Right cardiac atrium (tissue), 5 donors: Measurements from ENCODE around the gene EPHB2. TPM values are rescaled to one million over a fixed set of nuclear protein-coding genes. Genes with fewer than 3 reads are reported as not detected.

ENCODE experiments used
- ATAC-seq, 2 donors: fragments of 200-7000 bp; cut with Tn5 transposase; one replicate each; pipeline versions ENCODE4 v1.8.0 to v1.9.1; 2020; ENCODE audit warnings: moderate library complexity in 2 of 2, mild to moderate bottlenecking in 1 of 2
- DNase-seq, 3 donors: peaks; one replicate each; pipeline ENCODE4 v3.0.0-alpha.2; 2020
- H3K27ac ChIP-seq: one replicate; pipeline ENCODE4 v1.5.1; 2013; ENCODE audit warnings: mild to moderate bottlenecking, low read length, control low read depth, moderate library complexity
- H3K27me3 ChIP-seq: one replicate; pipeline ENCODE4 v1.6.1; 2013; ENCODE audit not compliant: control insufficient read depth, insufficient read depth
- H3K4me1 ChIP-seq: one replicate; pipeline ENCODE4 v1.6.1; 2013; ENCODE audit warnings: low read length; ENCODE audit not compliant: control insufficient read depth, insufficient read depth
- H3K4me3 ChIP-seq: one replicate; pipeline ENCODE4 v1.5.1; 2013; ENCODE audit warnings: low read length, control low read depth
- H3K9me3 ChIP-seq: one replicate; pipeline ENCODE4 v1.6.1; 2013; ENCODE audit warnings: low read length; ENCODE audit not compliant: control insufficient read depth
- WGBS: extraction: QIAGEN DNeasy Blood & Tissue Kit; methylation state at CpG from one replicate; pipeline ENCODE4 v1.1.7; 2013; 5-methylcytosine and 5-hydroxymethylcytosine counted together
- intact Hi-C, 4 donors: fragments of 100-400 bp; cut with DNase I; formaldehyde crosslinking; loops; one replicate each; pipeline versions ENCODE4 v1.11.0 to v1.14.0; 2022 to 2023
- polyA plus RNA-seq: library from polyadenylated mRNA; stranded (reverse); fragments of 200-250 nt; gene quantifications from one replicate; pipeline ENCODE4 v1.2.3, GENCODE V29; 2013
- total RNA-seq, 4 donors: library from RNA; stranded (reverse); fragmentation: NEBNext Ultra II Directional; extraction: Animal tissue kit (Norgen Biotek cat#: 25700); gene quantifications; one replicate each; pipeline ENCODE4 v1.2.1, GENCODE V29; 2021
- donor health status: healthy with polysubstance abuse.
- donor health status: DM: no; HTN: yes; CAD: no.
- donor health status: DM: no; HTN: no; CAD: no.
- donor health status: DM: no; HTN: yes; CAD: no; lungs with severe emphysema.
- donor health status: DM: yes; HTN: yes; CAD: no.

Gene EPHB2
- total and polyA plus RNA-seq, 5 donors: 1.2 to 7.7 (median 3.5) TPM

DNA sequence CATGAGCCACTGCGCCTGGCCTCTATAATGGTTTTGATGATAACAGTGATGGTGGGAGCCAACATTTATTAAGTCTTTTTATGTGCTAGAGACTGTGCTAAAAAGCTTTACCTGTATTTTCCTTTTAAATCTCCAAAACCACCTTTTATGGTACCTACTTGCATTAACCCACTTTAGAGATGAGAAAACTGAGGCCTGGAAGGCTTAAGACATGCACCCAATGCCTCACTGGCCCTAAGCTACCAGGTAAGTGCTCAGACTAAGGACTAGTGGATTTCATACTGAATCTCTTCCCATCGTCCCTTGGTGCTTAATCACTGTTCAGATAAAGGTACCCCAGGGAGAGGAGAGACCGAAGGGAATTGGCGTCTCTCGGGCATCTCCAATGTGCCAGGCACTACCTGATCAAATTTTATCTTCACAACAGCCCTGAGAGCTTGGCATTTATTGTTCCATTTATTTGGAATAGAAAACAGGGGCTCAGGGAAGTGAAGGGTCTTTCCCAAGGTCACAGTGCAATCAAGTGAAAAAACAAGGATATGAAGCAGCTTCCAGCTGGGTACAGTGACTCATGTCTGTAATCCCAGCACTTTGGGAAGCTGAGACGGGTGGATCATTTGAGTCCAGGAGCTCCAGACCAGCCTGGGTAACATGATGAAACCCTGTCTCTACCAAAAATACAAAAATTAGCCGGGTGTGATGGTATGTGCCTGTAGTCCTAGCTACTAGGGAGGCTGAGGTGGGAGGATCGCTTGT, 177.9 kb downstream of the EPHB2 start:
- Histone ChIP-seq H3K4me3 (no peak overlapping the region), H3K4me1 (no peaks in the 10 kb centered on the region), H3K9me3 (no peaks in the 10 kb centered on the region), H3K27ac (no peak overlapping the region), H3K27me3 (no peaks in the 10 kb centered on the region)
- DNase-seq (no peak), ATAC-seq (no peak)
- intact Hi-C loops: loop anchor here in 3 of 4 donors (5.0 to 10.0 kb wide), 2 partner anchors 184 to 186 kb away; no protein-coding TSS in a partner anchor
- WGBS: 71% methylated on average over 8 of the region's 8 CpGs

DNA sequence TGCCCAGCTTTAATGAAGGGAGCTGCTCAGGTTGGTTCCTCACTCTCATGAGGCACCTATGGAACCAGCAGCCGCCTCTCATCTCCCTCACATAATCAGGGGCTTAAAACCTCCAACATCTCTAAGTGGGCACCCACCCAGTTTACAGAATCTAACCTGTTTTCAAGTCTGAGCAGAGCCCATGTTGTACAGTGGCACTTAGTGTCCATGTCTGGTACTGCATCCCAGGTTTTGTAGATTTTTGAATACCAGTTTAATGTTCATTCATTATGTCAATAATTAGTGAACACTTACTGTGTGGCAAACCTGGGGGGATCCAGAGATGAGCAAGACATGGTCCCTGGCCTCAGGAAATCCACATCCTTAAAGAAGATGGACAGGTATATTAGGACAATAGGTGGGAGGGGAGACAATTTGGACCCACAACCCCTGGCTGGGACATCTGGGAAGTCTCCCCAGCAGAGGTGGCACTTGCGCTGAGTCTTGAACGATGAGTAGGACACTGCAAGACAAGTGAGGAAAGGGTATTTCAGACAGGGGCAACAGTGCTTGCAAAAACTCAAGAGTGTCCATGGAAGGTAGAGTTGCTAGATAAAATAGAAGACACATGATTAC, 178.7 kb downstream of the EPHB2 start:
- H3K27me3 ChIP-seq: no peaks in the 10 kb centered on the region
- intact Hi-C loops: loop anchor here in 3 of 4 donors (5.0 to 10.0 kb wide), 2 partner anchors 185 to 187 kb away; no protein-coding TSS in a partner anchor
- H3K9me3 ChIP-seq: no peaks in the 10 kb centered on the region
- H3K4me1 ChIP-seq: no peaks in the 10 kb centered on the region
- ATAC-seq: peak; percentile 36 to 37
- no peak for DNase-seq
- 71% methylated on average over 3 of the region's 3 CpGs for WGBS
- no peak overlapping the region for H3K27ac ChIP-seq
- no peak overlapping the region for H3K4me3 ChIP-seq

DNA sequence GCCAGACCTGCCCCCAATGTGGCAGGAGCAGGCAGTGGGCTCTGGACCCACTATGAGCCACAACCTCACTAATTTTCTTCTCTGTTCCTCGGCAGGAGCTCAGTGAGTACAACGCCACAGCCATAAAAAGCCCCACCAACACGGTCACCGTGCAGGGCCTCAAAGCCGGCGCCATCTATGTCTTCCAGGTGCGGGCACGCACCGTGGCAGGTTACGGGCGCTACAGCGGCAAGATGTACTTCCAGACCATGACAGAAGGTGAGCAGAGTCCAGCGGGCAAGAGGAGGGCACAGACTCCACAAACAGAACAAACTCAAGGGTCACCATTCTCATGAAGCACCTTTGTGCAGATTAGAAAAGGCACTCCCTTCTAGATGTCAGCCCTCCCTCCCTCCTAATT, 182.2 kb downstream of the EPHB2 start:
- no peaks in the 10 kb centered on the region for H3K4me1 ChIP-seq
- intact Hi-C loops: no loop called here
- ATAC-seq (no peak), DNase-seq (peak in 1 of 3 donors; percentile 11)
- no peaks in the 10 kb centered on the region for H3K9me3 ChIP-seq
- H3K4me3 ChIP-seq: no peak overlapping the region
- no peak overlapping the region for H3K27ac ChIP-seq
- 96% methylated on average over 13 of the region's 13 CpGs for WGBS
- H3K27me3 ChIP-seq: no peaks in the 10 kb centered on the region

DNA sequence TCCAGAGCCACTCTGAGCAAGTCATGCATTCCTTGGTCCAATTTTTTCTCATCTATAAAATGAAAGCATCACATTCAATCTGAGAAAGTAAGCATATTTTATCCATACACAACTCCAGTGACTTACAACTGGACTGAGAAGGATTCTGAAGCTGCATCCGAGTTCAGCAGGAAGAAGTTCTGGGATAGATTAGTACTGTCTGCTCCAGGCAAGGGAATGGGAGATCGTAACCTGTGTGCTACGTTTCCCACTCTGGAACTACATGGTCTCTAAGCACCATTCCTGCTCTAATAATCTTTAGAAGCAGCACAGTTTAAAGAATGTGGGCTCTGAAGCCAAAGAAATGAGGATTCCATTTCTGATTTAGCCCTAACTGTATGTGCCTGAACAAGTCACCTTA, 182.7 kb downstream of the EPHB2 start:
- no peak overlapping the region for H3K4me3 ChIP-seq
- H3K9me3 ChIP-seq: no peaks in the 10 kb centered on the region
- no peak for DNase-seq
- WGBS: 63% methylated on average over 3 of the region's 3 CpGs
- ATAC-seq: no peak
- no peak overlapping the region for H3K27ac ChIP-seq
- H3K4me1 ChIP-seq: no peaks in the 10 kb centered on the region
- no peaks in the 10 kb centered on the region for H3K27me3 ChIP-seq
- intact Hi-C loops: no loop called here

DNA sequence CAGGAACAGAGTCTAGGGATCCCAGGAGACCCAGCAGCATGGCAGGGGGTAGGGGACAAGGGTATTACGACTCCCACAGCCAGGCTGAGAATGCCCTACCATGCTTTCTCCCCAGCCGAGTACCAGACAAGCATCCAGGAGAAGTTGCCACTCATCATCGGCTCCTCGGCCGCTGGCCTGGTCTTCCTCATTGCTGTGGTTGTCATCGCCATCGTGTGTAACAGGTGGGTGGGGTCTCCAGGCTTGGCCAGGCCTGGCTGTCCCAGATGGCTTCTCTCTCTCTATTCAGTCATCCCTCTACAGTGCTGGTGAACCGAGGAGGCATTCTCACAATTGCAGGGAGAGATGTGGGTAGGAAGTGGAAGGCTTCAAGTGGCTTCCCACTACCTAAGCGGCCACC, 184.7 kb downstream of the EPHB2 start:
- intact Hi-C loops: no loop called here
- no peak for ATAC-seq
- WGBS: 39% methylated on average over 9 of the region's 9 CpGs

DNA sequence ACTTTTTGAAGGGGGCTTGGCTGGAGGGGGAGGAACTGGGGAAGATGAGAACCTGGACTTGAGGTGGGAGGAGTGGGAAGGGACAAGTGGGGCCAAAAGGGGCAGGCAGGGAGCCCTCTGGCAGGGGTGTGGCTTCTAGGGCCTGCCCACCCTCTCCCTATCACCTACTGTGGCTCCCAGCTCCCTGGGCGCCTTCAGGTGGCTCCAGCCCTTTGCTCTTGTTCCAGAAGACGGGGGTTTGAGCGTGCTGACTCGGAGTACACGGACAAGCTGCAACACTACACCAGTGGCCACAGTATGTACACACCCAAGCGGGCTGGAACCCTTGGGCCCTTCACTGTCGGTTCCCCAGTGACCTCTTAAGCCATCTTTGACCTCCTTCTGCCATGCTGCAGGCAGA, 185.5 kb downstream of the EPHB2 start:
- no peaks in the 10 kb centered on the region for H3K27me3 ChIP-seq
- no peak overlapping the region for H3K27ac ChIP-seq
- 92% methylated on average over 7 of the region's 7 CpGs for WGBS
- no peaks in the 10 kb centered on the region for H3K9me3 ChIP-seq
- no peak overlapping the region for H3K4me3 ChIP-seq
- H3K4me1 ChIP-seq: no peaks in the 10 kb centered on the region
- peak in 1 of 3 donors; percentile 1 for DNase-seq
- intact Hi-C loops: no loop called here
- no peak for ATAC-seq

More for the DNA sequence above, 184.7 kb downstream of the EPHB2 start:
- Histone ChIP-seq H3K9me3 (no peaks in the 10 kb centered on the region), H3K4me3 (no peak overlapping the region), H3K4me1 (no peaks in the 10 kb centered on the region), H3K27me3 (no peaks in the 10 kb centered on the region), H3K27ac (no peak overlapping the region)
- DNase-seq: peak in 1 of 3 donors; percentile 24

DNA sequence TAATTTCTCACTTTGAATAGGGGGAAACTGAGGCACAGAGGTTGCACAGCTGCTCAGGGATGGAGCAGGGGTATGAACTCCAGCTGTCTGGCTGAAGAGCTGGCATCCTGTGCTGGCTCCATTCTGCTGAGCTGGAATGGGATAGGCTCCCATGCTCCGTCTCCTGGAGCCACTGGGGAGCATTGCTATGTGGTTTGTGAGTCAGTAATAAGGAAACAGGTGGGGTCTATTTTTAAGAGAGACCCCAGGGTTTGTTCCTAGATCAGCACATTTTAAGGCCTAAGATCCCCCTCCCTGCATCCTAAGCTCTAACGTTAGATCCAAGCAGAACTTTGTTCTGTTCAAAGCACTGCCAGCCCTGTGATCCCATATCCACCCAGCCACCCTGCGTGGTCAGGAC, 189.8 kb downstream of the EPHB2 start:
- intact Hi-C loops: no loop called here
- WGBS: 67% methylated on average over 3 of the region's 3 CpGs

DNA sequence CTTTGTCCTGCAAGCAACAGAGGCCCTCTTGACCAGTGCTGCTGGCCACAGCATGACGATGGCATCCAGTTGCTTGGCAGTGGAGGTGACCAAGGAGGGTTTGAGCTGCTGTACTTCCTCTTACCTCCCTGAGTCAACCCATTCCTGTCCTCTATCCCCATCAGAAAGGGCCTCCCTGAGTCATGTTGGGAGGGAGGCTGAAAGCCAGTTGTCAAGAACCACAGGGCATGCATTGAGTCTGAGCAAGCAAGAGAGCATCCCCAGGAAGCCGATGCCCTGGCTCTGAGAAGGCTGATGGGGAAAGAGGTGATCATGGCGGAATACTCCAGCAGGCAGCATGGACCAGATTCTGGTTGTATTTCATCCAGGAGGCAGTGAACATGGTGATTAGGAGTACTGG, 192.5 kb downstream of the EPHB2 start:
- H3K27me3 ChIP-seq: no peaks in the 10 kb centered on the region

More for the DNA sequence above, 189.8 kb downstream of the EPHB2 start:
- H3K27me3 ChIP-seq: no peaks in the 10 kb centered on the region
- no peak overlapping the region for H3K27ac ChIP-seq
- H3K9me3 ChIP-seq: no peaks in the 10 kb centered on the region
- no peak overlapping the region for H3K4me3 ChIP-seq
- DNase-seq (peak in 1 of 3 donors; percentile 2), ATAC-seq (no peak)
- H3K4me1 ChIP-seq: no peaks in the 10 kb centered on the region

DNA sequence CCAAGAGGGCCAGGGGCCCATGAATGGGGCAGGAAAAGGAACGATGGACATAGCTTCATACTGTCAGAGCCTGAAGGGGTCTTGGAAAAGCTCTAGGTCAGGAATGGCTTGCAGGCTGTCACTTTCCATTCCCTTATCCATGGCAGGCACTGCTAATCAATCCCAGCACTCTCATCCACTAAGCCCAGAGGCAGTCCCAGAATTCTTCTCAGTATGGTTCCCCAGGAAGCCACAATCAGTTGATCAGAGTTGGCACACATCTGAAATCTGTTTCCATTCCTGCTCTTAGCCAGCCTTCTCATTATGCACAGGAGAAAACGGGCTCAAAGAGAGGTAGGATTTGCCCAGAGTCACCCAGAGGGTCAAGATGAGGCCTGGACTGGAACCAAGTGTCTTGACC, 196.3 kb downstream of the EPHB2 start:
- DNase-seq: no peak
- intact Hi-C loops: no loop called here
- 76% methylated on average over 2 of the region's 2 CpGs for WGBS
- Histone ChIP-seq H3K27ac (no peak overlapping the region), H3K4me3 (no peak overlapping the region), H3K9me3 (no peaks in the 10 kb centered on the region), H3K4me1 (no peaks in the 10 kb centered on the region), H3K27me3 (no peaks in the 10 kb centered on the region)
- ATAC-seq: no peak

More for the DNA sequence above, 192.5 kb downstream of the EPHB2 start:
- DNase-seq: no peak
- Histone ChIP-seq H3K27ac (no peak overlapping the region), H3K9me3 (no peaks in the 10 kb centered on the region), H3K4me3 (no peak overlapping the region), H3K4me1 (no peaks in the 10 kb centered on the region)
- intact Hi-C loops: no loop called here
- no peak for ATAC-seq
- WGBS: 96% methylated on average over 3 of the region's 3 CpGs

DNA sequence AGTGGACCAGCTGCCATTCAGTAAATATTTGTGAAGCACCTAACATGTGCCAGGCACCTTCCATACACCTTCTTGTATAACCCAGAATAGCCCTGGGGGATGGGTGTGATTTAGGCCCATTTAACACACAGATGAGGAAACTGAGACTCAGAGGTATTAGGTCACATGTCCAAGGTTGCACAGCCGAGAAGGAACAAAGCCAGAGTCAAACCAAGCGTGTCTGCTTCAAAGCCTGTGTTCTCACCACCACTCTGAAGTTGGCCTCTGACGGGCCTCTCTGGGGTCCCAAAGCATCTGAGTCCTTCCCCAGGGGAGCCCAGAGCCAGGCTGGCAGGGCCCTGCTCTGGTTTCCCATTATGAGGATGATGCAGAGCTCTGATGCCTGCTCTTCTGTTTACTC, 196.9 kb downstream of the EPHB2 start:
- no peaks in the 10 kb centered on the region for H3K4me1 ChIP-seq
- no peaks in the 10 kb centered on the region for H3K9me3 ChIP-seq
- DNase-seq: no peak
- 90% methylated on average over 3 of the region's 3 CpGs for WGBS
- ATAC-seq: no peak
- intact Hi-C loops: no loop called here
- no peaks in the 10 kb centered on the region for H3K27me3 ChIP-seq
- H3K4me3 ChIP-seq: no peak overlapping the region
- no peak overlapping the region for H3K27ac ChIP-seq

DNA sequence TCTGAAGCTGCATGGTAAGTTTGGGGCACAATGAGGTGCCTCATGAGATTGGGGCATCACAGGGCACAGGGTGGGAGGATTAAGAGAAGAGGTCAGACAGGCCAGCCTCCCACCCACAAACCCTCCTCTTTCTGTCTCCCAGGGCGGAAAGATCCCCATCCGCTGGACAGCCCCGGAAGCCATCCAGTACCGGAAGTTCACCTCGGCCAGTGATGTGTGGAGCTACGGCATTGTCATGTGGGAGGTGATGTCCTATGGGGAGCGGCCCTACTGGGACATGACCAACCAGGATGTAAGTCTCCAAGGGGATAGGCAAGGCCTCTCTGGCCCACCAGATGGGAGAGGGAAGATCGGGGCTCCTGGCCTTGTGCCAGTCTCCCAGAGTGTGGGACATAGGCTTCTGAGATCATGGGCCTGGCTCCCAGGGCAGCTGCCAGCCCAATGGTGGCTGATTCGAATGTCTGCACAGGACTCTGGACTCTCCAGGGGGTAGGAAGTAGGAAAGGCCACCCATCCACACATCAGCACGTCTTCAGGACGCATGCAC, 198.3 kb downstream of the EPHB2 start:
- DNase-seq (no peak), ATAC-seq (no peak)
- H3K27ac ChIP-seq: no peak overlapping the region
- H3K4me1 ChIP-seq: no peaks in the 10 kb centered on the region
- H3K27me3 ChIP-seq: no peaks in the 10 kb centered on the region
- 89% methylated on average over 11 of the region's 11 CpGs for WGBS
- H3K4me3 ChIP-seq: no peak overlapping the region
- H3K9me3 ChIP-seq: no peaks in the 10 kb centered on the region
- intact Hi-C loops: no loop called here
